A172 (cell line): ENCODE results near the gene SEC31B. TPM values are rescaled to one million over a fixed set of nuclear protein-coding genes. Genes with fewer than 3 reads are reported as not detected.

Source experiments
- DNase-seq: peaks from one replicate; pipeline ENCODE4 v3.0.0-alpha.2; 2015; ENCODE audit warnings: low spot score
- total RNA-seq: library from RNA; depleted of rRNA; stranded (reverse); fragments of >200 nt; shearing (Covaris generic); gene quantifications from 2 replicates; pipeline ENCODE4 v1.2.3, GENCODE V29; 2014

Gene SEC31B
- total RNA-seq, 1 experiment from 2014 or later = 1.4 TPM

DNA sequence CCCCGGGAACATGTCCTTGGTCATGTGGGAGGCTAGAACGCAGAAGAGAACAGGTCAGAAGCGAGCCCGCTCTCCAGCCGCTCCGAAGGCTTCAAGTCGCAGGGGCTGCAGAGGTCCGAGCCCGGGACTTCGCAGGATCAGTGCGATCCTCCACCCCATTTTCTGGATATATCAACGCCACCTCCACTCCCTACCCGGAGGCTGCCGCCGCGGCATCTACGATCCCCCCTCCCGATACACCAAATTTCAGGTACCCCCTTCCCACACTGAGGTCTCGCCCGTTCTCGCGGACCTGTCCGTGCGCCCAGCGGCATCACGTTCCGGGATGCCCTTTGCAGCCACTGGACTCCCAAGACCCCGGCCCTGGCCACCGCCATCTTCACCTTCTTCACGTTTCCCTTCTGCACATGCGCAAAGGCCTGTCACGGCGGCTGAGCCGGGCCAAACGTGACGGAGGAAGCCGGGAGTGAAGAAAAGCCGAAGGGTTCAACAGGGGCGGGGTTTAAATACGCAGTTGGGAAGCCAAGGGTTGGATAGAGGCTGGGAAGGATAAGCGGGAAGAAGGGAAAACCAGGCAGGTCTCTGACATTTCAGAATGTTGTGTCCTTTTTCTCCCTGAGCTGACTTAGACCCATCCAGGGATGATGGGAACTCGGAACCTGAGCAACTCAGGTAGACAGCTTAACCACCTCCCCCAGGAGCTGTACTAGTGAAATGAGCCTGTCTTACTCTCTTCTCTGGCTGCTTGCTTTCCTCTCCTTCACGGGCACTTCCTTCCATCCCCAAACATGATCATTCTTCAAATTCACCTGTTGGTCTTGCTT, 10.0 kb upstream of the SEC31B start, which contains the start of gene NDUFB8:
Gene NDUFB8 (minus strand): TSS at position 397 of the 824 bp plus-strand sequence. CDS start 20 bp downstream, at position 377.
- peak; percentile 43 for DNase-seq

DNA sequence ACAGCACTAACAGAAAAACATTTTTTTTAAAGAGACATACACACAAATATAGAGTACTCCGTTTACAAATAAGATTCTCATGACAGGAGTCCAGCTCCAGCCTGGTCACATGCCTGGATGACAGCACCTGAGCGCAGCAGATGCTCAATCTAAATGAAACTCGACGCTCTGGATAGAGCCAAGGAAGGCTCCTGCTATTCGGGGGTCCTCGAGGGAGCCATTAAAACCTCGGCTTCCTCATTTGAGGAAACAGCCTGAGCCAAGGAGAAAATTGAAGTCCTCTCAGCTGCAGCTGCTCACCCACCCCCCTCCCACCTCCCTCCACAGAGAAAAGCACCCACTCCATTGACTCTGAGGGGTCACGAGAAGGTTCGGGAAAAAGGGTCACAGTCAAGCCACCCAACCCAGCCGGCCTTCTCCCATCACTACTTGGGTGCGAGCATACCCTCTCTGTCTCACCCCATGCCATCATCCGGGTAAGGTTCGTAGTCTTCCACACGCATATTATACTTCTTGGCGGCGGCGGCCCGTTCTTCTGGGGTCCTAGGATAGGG, 9.3 kb upstream of the SEC31B start:
- DNase-seq = no peak

DNA sequence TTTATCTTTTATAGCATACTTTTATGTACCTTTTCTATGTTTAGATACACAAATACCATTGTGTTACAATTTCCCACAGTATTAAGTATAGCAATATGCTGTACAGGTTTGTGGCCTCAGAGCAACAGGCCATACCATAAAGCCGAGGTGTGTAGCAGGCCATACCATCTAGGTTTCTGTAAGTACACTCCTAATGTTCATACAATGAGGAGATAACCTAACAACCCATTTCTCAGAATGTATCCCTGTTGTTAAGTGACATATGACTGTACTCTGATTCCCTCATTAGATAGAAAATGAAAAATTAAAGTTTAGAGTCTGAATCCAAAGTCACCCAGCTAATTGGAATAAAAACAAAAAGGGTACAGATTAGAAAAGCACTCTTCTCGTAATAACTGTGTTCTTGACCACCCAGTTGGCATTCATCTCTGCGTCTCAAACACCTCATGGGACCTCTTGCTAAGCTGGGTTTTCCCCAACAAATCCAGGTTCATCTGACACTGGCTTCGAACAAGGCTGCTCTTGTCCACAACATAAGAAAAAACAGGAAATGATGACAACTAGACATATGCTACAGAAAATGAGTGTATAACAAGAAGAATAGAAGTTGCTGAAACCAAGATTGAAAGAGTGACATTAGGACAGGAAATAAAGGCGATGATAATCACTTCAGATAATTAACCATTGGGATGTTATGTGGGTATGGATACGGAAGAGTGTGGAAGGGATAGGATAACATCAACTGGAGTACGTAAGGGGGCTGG, 8.6 kb upstream of the SEC31B start:
- no peak for DNase-seq

DNA sequence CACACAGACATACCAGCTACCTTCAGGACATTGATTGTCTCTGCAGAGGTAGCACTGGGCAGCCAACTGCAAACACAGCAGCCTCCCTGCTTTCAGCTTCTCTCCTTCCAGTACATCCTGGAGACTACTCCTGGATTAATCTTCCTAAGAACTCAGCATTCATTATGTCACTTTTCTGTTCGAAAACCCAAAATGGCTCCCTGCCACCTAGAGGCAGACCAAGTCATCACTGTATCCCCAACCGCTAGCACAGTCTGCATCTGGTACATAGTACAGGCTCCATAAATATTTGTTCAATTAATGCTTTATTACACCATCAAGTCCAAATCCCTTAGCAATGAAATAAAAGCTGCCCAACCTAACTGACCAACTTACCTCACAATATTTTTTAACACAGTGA, 5.0 kb upstream of the SEC31B start:
- no peak for DNase-seq

DNA sequence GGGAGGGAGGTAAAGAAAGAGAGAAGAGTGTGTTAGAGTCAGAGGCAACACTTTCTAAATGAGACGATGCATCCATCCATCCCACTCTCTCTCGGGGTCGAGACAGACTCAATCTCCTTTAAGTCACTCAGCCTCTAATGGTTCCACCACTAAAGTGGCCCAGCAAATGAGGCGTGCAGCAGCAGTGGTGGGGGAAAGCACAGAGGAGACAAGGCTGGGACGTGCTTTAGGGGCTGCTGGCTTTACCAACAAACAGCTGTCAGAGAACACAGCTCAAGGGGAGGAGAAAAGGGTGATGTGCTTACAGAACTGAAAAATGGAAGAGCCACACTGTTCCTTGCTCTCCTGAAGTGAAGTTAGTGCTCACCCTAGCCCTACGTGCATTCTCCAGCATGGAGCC, 4.5 kb upstream of the SEC31B start:
- no peak for DNase-seq

DNA sequence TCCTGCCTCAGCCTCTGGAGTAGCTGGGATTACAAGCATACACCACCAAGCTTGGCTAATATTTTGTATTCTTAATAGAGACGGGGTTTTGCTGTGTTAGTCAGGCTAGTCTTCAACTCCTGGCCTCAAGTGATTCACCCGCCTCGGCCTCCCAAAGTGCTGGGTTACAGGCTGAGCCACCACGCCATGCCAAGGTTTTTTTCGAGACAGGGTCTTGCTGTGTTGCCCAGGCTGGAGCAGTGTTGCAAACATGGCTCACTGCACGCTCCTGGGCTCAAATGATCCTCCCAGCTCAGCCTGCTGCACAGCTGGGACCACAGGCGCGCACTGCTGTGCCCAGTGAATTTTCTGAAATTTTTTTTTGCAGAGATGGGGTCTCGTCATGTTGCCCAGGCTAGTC, 3.3 kb upstream of the SEC31B start:
- no peak for DNase-seq

DNA sequence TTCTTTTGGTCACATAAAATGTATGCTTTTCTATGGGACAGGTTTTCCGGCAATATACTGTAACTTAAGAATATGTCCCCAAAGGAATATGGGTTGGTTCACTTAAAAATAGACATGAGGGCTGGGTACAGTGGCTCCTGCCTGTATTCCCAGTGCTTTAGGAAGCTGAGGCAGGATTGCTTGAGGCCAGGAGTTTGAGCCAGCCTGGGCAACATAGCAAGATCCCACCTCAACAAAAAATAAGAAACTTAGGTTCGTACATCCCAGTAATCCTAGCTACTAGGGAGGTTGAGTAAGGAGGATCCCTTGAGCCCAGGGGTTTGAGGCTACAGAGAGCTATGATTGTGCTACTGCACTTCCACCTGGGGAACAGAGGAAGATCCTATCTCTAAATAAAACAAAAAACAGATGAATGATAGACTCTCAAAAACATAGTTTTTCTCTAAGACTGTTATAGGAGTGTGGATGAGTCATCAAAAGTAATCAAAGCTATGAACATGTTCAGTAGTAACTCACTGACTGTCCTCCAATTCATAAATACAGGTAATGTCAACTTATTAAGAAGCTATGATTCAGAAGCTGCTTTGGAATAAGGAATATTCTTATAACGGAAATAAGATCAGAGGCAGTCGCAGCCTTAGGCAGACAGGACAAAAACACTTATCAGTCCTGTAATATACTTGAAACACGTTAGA, 2.6 kb upstream of the SEC31B start:
- DNase-seq = no peak

DNA sequence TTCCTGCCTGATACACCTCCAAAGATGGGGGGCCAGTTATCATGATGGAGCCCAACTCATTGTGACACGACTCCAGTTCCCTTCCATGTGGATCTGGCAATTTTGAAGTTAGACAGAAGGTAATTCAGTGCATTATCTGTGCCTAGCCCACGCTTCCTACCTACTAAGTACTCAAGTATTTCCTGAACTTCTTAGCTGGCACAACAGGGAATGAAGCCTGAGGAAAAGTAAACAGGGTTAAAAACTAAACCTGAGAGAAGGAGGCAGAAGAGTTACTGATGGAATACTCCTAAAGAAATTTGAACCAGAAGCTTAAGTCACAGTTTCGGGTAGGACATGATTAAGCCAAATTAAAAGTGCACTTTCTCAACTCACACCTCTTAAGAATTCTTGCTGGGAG, 1.1 kb upstream of the SEC31B start:
- no peak for DNase-seq

DNA sequence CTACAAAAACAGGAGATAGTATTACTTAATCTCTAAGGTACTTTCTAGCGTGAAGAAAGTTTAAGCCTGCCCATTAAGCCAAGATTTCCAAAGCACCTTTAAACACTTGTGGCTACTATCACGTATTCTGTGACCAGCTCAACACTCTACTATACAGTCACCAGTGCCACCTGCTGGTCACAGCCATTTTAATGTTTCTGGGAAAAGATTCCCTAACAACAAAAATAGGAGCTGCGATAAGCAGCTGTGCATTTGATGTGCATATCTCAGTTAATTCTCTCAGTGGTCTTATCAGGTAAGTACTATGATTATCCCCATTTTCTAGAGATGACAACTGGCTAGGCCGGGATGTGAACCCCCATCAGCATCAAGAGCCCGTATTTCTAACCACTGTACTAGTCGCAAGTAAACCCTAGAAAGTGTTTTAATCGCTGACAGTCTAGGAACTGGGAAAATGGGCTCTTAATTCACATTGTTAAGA, 860 bp downstream of the SEC31B start:
- peak; percentile 59 for DNase-seq

DNA sequence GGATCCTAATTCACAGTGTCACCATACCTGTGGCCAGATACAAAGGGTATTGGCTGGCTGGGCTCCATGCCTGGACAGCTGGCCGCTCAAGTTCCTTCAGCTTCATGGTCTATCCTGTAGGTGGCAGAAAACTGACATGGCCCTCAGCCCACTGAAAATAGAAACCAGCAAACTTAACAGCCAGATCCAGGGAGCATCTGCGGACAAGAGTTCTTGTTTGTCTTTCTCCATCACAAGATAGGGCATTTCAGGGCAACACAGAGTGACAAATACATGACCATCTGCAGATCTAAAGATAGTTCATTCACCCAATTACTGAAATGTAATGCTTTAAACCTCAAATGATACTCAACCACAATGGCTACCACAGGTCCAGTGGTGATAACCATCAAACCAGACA, 2.8 kb downstream of the SEC31B start:
- peak; percentile 17 for DNase-seq

DNA sequence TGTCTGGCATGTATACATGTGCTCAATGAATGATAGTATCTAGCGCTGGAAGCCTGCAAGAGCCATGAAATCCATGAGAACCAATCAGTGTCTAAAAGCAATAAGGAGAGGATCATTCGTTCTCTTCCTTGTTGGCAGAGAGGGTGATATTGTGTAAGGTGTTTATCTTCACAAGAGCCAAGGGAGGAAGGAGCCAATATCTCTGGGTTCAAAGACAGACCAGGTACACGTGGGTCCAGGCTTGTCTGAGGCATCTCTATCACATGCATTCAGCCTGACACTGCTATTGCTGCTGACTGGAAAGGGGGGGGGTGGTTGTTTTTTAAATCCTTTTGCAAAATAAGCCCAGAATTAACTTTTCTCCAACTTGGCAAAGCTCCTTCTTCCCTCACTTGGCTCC, 4.0 kb downstream of the SEC31B start:
- DNase-seq = no peak

DNA sequence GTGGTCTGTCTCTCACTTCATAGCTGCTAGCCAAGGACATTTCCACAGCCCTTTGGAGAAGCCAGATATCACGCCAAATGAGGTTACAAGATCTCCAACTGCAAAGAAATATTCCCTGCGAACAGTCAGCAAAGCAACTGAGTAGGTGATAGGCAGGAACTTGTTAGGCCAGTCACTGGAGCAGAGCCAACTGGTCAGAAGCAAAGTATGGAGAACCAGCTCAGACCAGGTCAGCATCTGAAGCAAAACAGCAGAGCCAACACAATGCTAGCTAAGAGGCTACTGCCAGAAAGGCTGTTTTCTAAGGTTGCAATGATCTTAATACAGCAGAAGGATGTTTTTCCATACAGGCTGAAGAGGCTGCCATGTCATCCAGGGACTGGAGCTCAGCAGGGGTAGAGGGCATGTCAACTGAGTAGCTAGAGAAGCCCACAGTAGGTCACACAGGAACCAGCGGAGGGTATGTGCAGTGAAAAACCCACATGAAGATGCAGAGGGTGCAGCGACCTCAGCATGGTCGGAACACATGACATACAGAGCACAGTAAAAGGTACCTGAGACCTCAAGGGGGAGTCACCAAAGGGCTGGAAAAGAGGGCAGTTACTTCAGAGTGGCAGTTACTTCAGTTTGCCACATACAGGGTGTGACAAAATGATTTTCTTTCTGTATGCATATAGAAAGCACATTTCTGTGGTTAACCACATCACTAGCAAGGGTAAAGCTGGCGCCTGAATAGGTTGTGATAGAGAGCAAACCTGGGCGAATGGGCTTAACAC, 8.9 kb downstream of the SEC31B start:
- DNase-seq = no peak

DNA sequence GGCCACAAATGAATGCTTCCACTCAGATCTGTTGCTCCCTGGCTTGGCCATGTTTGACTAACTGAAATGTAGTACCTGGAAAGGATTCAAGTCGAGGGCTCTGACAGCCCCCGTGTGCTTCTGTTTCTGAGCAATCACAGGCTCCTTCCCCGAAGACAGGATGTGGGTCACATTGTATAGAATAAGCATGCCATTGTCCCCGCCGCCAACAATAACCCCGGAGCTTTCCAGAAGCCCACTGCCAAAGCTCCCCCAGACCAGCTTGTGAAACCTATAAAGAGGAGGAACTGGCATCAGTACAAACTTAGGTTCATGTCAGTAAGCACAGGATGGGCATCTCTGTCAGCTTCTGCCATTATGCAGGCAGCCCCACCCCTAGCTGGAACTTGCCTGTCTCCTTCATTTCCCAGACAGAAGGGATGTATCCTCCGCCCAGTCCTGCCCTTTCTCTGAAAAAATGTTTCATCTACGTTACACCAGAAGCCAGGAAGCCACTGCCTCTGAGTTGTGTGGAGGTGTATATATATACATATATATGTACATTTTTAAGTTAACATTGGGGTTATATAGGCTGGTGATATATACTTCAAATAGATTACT, 10.3 kb downstream of the SEC31B start:
- DNase-seq = no peak

DNA sequence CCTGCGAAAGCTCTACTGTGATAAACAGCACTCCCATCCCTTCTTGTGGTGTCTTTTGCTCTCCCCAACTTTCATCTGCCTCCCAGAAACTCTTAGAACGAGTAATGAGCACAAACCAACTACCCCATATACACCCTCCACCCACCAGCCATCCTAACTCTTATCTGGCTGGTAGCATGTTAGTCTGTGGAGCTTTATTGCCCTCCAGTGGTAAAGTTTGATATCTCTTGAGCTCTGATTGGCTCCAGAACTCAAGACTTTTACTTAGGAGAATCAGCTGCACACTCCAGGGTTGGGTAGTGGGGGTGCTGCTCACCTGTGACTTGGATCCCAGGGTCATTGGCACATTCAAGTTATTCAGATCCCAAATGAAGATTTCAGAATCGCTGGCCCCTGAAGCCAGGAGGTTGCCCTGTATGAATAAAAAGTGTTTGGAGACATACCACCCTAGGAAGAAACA, 10.9 kb downstream of the SEC31B start:
- peak; percentile 52 for DNase-seq

DNA sequence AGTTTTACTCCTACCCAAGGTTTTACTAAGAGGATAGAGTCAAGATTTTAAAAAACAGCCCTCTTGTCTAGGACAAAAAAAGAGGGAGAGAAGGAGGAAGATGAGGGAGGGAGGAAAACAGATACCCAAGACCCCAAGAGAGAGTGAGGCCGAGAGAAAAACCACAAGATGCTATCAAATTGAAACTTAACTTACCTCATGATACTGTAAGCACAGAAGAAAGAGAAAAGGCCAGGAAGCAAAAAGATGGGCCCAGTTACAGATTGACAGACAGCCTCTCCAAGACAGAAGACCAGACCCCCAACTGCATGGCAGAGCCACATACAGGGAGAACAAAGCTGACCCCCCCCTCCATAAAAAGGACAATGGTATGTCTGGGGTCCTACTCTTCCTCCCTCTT, 11.4 kb downstream of the SEC31B start:
- no peak for DNase-seq

DNA sequence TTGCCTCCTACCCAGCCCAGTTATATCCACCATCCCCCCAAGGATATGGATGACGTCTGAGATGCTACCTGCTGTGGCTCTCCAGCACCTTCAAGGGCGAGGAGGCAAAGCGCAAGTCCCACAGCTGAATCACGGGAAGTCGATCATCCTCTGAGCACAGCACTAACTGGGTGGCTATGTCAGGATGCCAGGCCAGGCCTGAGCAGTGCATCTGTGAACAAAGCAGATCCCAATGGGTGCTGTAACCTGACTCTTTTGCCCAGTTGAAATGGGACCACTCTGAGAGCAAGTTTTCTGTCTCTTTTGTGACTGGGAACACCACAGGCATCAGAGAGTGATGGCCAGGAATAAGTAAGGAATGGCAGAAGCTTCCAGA, 12.3 kb downstream of the SEC31B start:
- DNase-seq = no peak

DNA sequence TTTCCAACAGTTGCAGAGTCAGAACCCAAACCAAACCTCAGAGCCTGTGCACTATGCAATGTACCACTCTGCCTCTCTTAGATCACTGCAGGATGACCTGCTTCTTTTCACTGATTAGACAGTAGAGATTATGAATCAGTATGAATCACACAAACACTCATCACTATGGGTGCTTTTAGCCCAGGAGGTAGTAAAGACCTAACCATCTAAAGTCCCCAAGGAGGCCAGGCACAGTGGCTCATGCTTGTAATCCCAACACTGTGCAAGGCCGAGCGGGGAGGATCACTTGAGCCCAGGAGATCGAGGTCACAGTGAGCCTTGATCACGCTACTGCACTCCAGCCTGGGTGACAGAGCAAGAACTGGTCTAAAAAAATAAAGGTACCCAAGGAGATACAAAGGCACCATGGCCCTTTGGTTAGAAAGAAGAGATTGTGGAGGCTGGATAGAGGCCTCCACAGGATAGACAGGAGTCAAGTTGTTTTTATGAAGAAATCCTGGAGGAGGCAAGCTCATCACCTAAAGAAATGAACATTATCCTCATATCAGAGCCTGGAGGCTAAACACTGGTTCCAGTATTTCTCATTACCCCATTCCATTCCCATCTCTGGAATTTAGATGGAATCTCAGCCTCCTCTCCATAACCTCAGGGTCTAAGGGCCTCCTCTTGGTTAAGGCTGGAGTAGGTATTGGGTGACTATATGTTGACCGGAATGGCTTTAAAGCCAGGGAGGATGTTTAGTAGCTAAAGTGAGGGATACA, 12.9 kb downstream of the SEC31B start:
- peak; percentile 80 for DNase-seq

DNA sequence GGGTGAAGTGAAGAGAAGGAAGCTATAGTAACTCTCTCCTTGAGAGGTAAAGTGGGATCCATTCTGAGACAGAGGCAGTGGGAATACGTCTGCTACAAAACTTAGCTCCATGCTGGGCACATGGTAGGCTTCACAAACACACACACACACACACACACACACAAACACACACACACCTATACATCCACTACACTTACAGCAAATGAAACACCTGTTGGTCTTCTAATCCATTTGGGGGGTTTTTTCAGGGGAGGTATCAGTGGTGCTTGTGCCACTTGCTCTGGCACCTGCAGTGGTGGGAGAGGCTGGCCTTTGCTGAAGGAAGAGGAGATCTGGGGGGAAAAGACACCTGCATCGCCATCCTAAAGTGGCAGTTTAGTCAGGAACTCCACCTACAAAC, 14.5 kb downstream of the SEC31B start:
- DNase-seq = no peak

DNA sequence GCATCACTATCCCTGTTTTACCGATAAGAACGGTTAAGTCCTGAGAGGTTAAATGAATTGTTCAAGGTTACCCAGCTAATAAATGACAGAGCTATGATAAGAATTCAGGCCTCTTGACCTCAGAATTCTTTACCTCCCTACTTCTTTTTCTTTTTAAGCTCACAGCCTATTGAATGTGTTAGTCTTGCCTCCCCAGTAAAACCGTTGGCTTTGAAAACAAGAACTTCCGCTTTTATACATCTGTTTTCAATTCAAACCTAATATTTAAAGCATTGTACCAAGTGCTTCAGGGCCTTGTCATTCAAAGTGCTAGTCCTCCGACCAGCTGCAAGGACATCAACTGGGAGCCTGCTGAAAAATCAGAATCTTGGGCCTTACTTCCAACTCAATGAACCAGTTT, 15.6 kb downstream of the SEC31B start:
- DNase-seq = peak; percentile 40

DNA sequence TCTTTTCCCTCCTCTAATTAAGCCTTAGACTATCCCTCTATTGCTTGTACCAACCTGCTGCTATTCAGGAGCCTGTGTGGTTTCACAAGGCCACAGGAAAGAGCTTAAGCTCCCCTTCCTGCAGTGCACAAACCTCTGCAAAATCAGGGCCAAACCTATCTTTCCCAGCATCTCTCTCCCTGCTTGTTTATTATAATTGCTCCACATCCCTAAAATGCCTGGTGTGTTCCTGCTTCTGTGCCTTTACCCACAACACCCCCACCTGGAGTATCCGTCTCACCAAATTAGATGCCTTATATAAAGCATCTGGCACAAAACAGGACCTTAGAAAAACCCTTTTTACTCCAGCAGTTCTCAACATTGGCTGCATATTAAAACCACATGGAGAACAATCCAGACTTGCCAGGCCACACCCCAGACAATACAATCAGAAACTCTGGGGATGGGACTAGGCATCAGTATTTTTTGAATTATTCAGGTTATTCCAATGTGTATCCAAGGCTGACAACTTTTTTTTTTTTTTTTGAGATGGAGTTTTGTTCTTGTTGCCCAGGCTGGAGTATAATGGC, 16.7 kb downstream of the SEC31B start:
- DNase-seq = no peak
